GM21390 (cell line): Measurements from ENCODE around the gene RBPJL.

Source experiments
- ATAC-seq: cut with Tn5 transposase; IDR thresholded peaks from one replicate; pipeline ENCODE4 v1.9.1; 2021; ENCODE audit not compliant: unreplicated experiment

RBPJL gene

GRCh38 chr20:45292343-45292742 is 14.3 kb upstream of the RBPJL start:
- ATAC-seq: no peak

- ATAC-seq: peak; percentile 57
Observed at GRCh38 chr20:45293041-45294002, 13.3 kb upstream of the RBPJL start.

GRCh38 chr20:45294003-45294368 is 12.7 kb upstream of the RBPJL start:
- no peak for ATAC-seq

- no peak for ATAC-seq
Observed at GRCh38 chr20:45294659-45295058, 12.0 kb upstream of the RBPJL start.

GRCh38 chr20:45297786-45298497 is 8.7 kb upstream of the RBPJL start:
- ATAC-seq: no peak

GRCh38 chr20:45299786-45300185 is 6.9 kb upstream of the RBPJL start:
- ATAC-seq: no peak

GRCh38 chr20:45300961-45301360 is 5.7 kb upstream of the RBPJL start:
- no peak for ATAC-seq

GRCh38 chr20:45301824-45302271 is 4.8 kb upstream of the RBPJL start:
- no peak for ATAC-seq

- ATAC-seq: no peak
Observed at GRCh38 chr20:45303586-45304463, 2.8 kb upstream of the RBPJL start.

GRCh38 chr20:45304464-45304999 is 2.1 kb upstream of the RBPJL start:
- ATAC-seq: no peak

GRCh38 chr20:45305262-45305661 is 1.4 kb upstream of the RBPJL start:
- no peak for ATAC-seq

GRCh38 chr20:45307076-45307640 is 518 bp downstream of the RBPJL start:
- no peak for ATAC-seq

- no peak for ATAC-seq
Observed at GRCh38 chr20:45308117-45308778, 1.6 kb downstream of the RBPJL start, which contains the start of gene MATN4. MATN4 (minus strand) TSS chr20:45308299; CDS start chr20:45305582, 2,717 bp downstream.

GRCh38 chr20:45309075-45309474 is 2.4 kb downstream of the RBPJL start:
- no peak for ATAC-seq

GRCh38 chr20:45311589-45312211 is 5.1 kb downstream of the RBPJL start:
- ATAC-seq: no peak

GRCh38 chr20:45312241-45312640 is 5.6 kb downstream of the RBPJL start:
- no peak for ATAC-seq

- no peak for ATAC-seq
Observed at GRCh38 chr20:45313065-45313695, 6.5 kb downstream of the RBPJL start.

- no peak for ATAC-seq
Observed at GRCh38 chr20:45313943-45314342, 7.3 kb downstream of the RBPJL start.

GRCh38 chr20:45315672-45316071 is 9.0 kb downstream of the RBPJL start:
- ATAC-seq: no peak
